IPS DF 6.9 (cell line): ENCODE measurements around the gene SYNE2.

Experiments used
- DNase-seq: peaks from one replicate; pipeline ENCODE4 v3.0.0-alpha.2; 2013; ENCODE audit warnings: low read depth, low spot score
- H3K27ac ChIP-seq: one replicate; pipeline ENCODE4 v1.5.1; 2013; ENCODE audit warnings: low read length, control low read depth
- H3K27me3 ChIP-seq: 2 replicates; pipeline ENCODE4 v1.6.1; 2013; ENCODE audit warnings: mild to moderate bottlenecking, low read length; ENCODE audit not compliant: control insufficient read depth, insufficient read depth
- H3K36me3 ChIP-seq: 2 replicates; pipeline ENCODE4 v1.6.1; 2013; ENCODE audit warnings: low read length; ENCODE audit not compliant: control insufficient read depth, insufficient read depth
- H3K4me1 ChIP-seq: 2 replicates; pipeline ENCODE4 v1.6.1; 2013; ENCODE audit warnings: low read length; ENCODE audit not compliant: control insufficient read depth, insufficient read depth
- H3K4me3 ChIP-seq: 2 replicates; pipeline ENCODE4 v1.5.1; 2013; ENCODE audit warnings: mild to moderate bottlenecking, low read length
- H3K9me3 ChIP-seq: 2 replicates; pipeline ENCODE4 v1.6.1; 2013; ENCODE audit warnings: low read length, inconsistent platforms; ENCODE audit not compliant: control insufficient read depth, insufficient read depth
- WGBS: extraction: QIAGEN DNeasy Blood & Tissue Kit; methylation state at CpG from one replicate; pipeline ENCODE4 v1.1.7; 2013; ENCODE audit warnings: mixed read lengths, missing lambda C conversion rate; ENCODE audit not compliant: insufficient read length, insufficient coverage; 5-methylcytosine and 5-hydroxymethylcytosine counted together

The SYNE2 gene

GRCh38 chr14:64186231-64187129, 333.7 kb downstream of the SYNE2 start:
- H3K4me1 ChIP-seq: peaks cover 1% of the 10 kb centered on the region; the same call in 1 of the 2 replicates
- no peaks in the 10 kb centered on the region for H3K27me3 ChIP-seq
- H3K9me3 ChIP-seq: no peaks in the 10 kb centered on the region
- WGBS: no CpG with 5 or more reads among the region's 12 CpGs
- DNase-seq: peak; percentile 41
- H3K4me3 ChIP-seq: peak overlapping the region; percentile 45; the same call in 1 of the 2 replicates
- no peak overlapping the region for H3K27ac ChIP-seq
- H3K36me3 ChIP-seq: no peaks in the 10 kb centered on the region; the same call in 1 of the 2 replicates

GRCh38 chr14:64187331-64187730, 334.5 kb downstream of the SYNE2 start:
- H3K27me3 ChIP-seq: no peaks in the 10 kb centered on the region
- no peaks in the 10 kb centered on the region; the same call in 1 of the 2 replicates for H3K36me3 ChIP-seq
- no peak overlapping the region for H3K4me3 ChIP-seq
- no peaks in the 10 kb centered on the region for H3K9me3 ChIP-seq
- no peak for DNase-seq
- WGBS: no CpG with 5 or more reads among the region's 3 CpGs
- peaks cover 1% of the 10 kb centered on the region; the same call in 1 of the 2 replicates for H3K4me1 ChIP-seq
- H3K27ac ChIP-seq: no peak overlapping the region

GRCh38 chr14:64190974-64191502, 338.2 kb downstream of the SYNE2 start:
- no peak overlapping the region for H3K27ac ChIP-seq
- H3K27me3 ChIP-seq: no peaks in the 10 kb centered on the region
- peaks cover 3% of the 10 kb centered on the region; the same call in 1 of the 2 replicates for H3K4me1 ChIP-seq
- no peak overlapping the region for H3K4me3 ChIP-seq
- no peak for DNase-seq
- no peaks in the 10 kb centered on the region; the same call in 1 of the 2 replicates for H3K36me3 ChIP-seq
- no CpG with 5 or more reads among the region's 3 CpGs for WGBS
- H3K9me3 ChIP-seq: no peaks in the 10 kb centered on the region

- H3K27ac ChIP-seq: no peak overlapping the region
- WGBS: no CpG with 5 or more reads among the region's 2 CpGs
Observed at GRCh38 chr14:64191756-64192155, 339.0 kb downstream of the SYNE2 start.

GRCh38 chr14:64193821-64194220, 341.0 kb downstream of the SYNE2 start:
- Histone ChIP-seq H3K4me3 (no peak overlapping the region), H3K9me3 (no peaks in the 10 kb centered on the region), H3K27me3 (no peaks in the 10 kb centered on the region), H3K27ac (no peak overlapping the region), H3K4me1 (peaks cover 7% of the 10 kb centered on the region), H3K36me3 (no peaks in the 10 kb centered on the region; the same call in 1 of the 2 replicates)
- WGBS: no CpG with 5 or more reads among the region's 2 CpGs
- DNase-seq: no peak

More at GRCh38 chr14:64191756-64192155, 339.0 kb downstream of the SYNE2 start:
- Histone ChIP-seq H3K36me3 (no peaks in the 10 kb centered on the region; the same call in 1 of the 2 replicates), H3K9me3 (no peaks in the 10 kb centered on the region), H3K4me3 (no peak overlapping the region), H3K4me1 (peaks cover 3% of the 10 kb centered on the region), H3K27me3 (no peaks in the 10 kb centered on the region)
- DNase-seq: no peak

GRCh38 chr14:64194404-64194803, 341.6 kb downstream of the SYNE2 start:
- DNase-seq: no peak
- no peaks in the 10 kb centered on the region for H3K9me3 ChIP-seq
- H3K4me3 ChIP-seq: no peak overlapping the region
- H3K4me1 ChIP-seq: peaks cover 7% of the 10 kb centered on the region
- H3K27ac ChIP-seq: no peak overlapping the region
- no peaks in the 10 kb centered on the region; the same call in 1 of the 2 replicates for H3K36me3 ChIP-seq
- no CpG with 5 or more reads among the region's 3 CpGs for WGBS
- H3K27me3 ChIP-seq: no peaks in the 10 kb centered on the region

GRCh38 chr14:64195199-64195598, 342.4 kb downstream of the SYNE2 start:
- no peaks in the 10 kb centered on the region for H3K36me3 ChIP-seq
- no peak for DNase-seq
- WGBS: no CpG with 5 or more reads among the region's 2 CpGs
- no peaks in the 10 kb centered on the region for H3K9me3 ChIP-seq
- no peak overlapping the region for H3K4me3 ChIP-seq
- H3K27ac ChIP-seq: no peak overlapping the region
- H3K4me1 ChIP-seq: peaks cover 8% of the 10 kb centered on the region
- H3K27me3 ChIP-seq: no peaks in the 10 kb centered on the region

GRCh38 chr14:64196056-64196455, 343.3 kb downstream of the SYNE2 start:
- H3K27me3 ChIP-seq: no peaks in the 10 kb centered on the region
- H3K27ac ChIP-seq: no peak overlapping the region
- peaks cover 9% of the 10 kb centered on the region for H3K4me1 ChIP-seq
- H3K36me3 ChIP-seq: no peaks in the 10 kb centered on the region
- no CpG with 5 or more reads among the region's 5 CpGs for WGBS
- H3K4me3 ChIP-seq: no peak overlapping the region
- no peaks in the 10 kb centered on the region for H3K9me3 ChIP-seq
- no peak for DNase-seq

- Histone ChIP-seq H3K4me1 (peaks cover 9% of the 10 kb centered on the region), H3K4me3 (peak overlapping the region; percentile 11; the same call in 1 of the 2 replicates), H3K36me3 (no peaks in the 10 kb centered on the region), H3K27ac (no peak overlapping the region), H3K27me3 (no peaks in the 10 kb centered on the region), H3K9me3 (no peaks in the 10 kb centered on the region)
- WGBS: no CpG with 5 or more reads among the region's 20 CpGs
- peak; percentile 18 for DNase-seq
Observed at GRCh38 chr14:64196814-64197411, 344.1 kb downstream of the SYNE2 start.

GRCh38 chr14:64197996-64198395, 345.2 kb downstream of the SYNE2 start:
- no peak overlapping the region for H3K27ac ChIP-seq
- H3K4me1 ChIP-seq: peaks cover 7% of the 10 kb centered on the region

More at GRCh38 chr14:64197996-64198395, 345.2 kb downstream of the SYNE2 start:
- WGBS: no CpG with 5 or more reads among the region's 3 CpGs
- Histone ChIP-seq H3K4me3 (no peak overlapping the region), H3K9me3 (no peaks in the 10 kb centered on the region), H3K27me3 (no peaks in the 10 kb centered on the region), H3K36me3 (no peaks in the 10 kb centered on the region)
- no peak for DNase-seq
